ENCODE results near the gene GNB1.

The GNB1 gene

GRCh38 chr1:1910651-1911331 lies 19.9 kb upstream of the GNB1 start:
- DNase-seq: no peak

- DNase-seq: no peak
Measured at GRCh38 chr1:1910033-1910465, 19.2 kb upstream of the GNB1 start.

GRCh38 chr1:1908506-1908791 lies 17.6 kb upstream of the GNB1 start:
- peak in 4 of 56 donors; percentile 42 to 72 (median 58) for DNase-seq

GRCh38 chr1:1907098-1907736 lies 16.3 kb upstream of the GNB1 start:
- no peak for DNase-seq

- DNase-seq: peak in 52 of 56 donors; percentile 28 to 90 (median 68)
Measured at GRCh38 chr1:1906185-1907097, 15.6 kb upstream of the GNB1 start.

- no peak for DNase-seq
Measured at GRCh38 chr1:1903224-1903623, 12.3 kb upstream of the GNB1 start.

- no peak for DNase-seq
Measured at GRCh38 chr1:1901641-1902294, 10.9 kb upstream of the GNB1 start.

GRCh38 chr1:1900883-1901640 lies 10.2 kb upstream of the GNB1 start:
- DNase-seq: no peak

- no peak for DNase-seq
Measured at GRCh38 chr1:1899967-1900327, 9.1 kb upstream of the GNB1 start.

GRCh38 chr1:1899266-1899966 lies 8.5 kb upstream of the GNB1 start:
- no peak for DNase-seq

GRCh38 chr1:1898246-1898933 lies 7.5 kb upstream of the GNB1 start:
- DNase-seq: no peak

GRCh38 chr1:1895456-1896336 lies 4.8 kb upstream of the GNB1 start:
- DNase-seq: no peak

GRCh38 chr1:1895060-1895418 lies 4.2 kb upstream of the GNB1 start:
- DNase-seq: no peak

GRCh38 chr1:1894354-1895059 lies 3.6 kb upstream of the GNB1 start:
- DNase-seq: no peak

GRCh38 chr1:1893997-1894353 lies 3.1 kb upstream of the GNB1 start:
- no peak for DNase-seq

GRCh38 chr1:1893291-1893985 lies 2.6 kb upstream of the GNB1 start:
- no peak for DNase-seq

GRCh38 chr1:1892763-1893120 lies 1.9 kb upstream of the GNB1 start:
- DNase-seq: no peak

Measured in nucleus accumbens (tissue), 56 donors.